GM12875 (cell line): Measurements from ENCODE around the gene CES2.
"Not testable (repeated sequence)": the region's sequence is repeated elsewhere in the genome, so short reads cannot be mapped to it uniquely, and the experiment has no call there.

Experiments
- H3K4me3 ChIP-seq: one replicate; pipeline ENCODE4 v1.5.1; 2011; ENCODE audit warnings: low read depth, low read length, control low read depth
- TF ChIP-seq, protein P1 (sequence below): IDR thresholded peaks from 2 replicates; pipeline ENCODE4 v1.5.1; 2011; ENCODE audit warnings: low read depth, mild to moderate bottlenecking, control low read depth, inconsistent platforms, low read length, moderate library complexity, borderline replicate concordance; ENCODE audit not compliant: insufficient read depth

Gene CES2

DNA sequence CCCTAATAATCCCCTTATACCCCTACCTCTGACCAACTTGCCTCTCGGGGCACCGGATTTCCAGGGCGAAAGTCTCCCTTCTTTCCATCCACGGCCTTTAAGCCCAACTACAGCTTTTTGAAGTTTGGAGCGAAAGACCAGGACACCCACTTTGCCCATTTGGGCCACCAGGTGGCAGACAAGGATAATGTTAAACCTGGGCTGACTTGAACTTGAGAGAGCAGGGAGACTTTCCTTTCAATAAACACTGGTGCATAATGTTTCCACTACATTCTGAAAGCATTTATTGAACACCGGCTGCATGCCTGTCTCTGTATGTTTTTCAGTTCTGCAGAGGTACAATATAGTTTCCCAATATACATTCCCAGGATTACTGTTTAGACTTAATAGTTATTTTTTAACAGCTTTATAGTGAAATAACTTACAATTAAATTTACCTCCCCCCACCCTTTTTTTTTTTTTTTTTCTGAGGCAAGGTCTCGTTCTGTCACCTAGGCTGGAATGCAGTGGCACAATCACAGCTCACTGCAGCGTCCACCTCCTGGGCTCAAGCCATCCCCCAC, 18.9 kb downstream of the CES2 start:
- TF ChIP-seq, protein P1, sequence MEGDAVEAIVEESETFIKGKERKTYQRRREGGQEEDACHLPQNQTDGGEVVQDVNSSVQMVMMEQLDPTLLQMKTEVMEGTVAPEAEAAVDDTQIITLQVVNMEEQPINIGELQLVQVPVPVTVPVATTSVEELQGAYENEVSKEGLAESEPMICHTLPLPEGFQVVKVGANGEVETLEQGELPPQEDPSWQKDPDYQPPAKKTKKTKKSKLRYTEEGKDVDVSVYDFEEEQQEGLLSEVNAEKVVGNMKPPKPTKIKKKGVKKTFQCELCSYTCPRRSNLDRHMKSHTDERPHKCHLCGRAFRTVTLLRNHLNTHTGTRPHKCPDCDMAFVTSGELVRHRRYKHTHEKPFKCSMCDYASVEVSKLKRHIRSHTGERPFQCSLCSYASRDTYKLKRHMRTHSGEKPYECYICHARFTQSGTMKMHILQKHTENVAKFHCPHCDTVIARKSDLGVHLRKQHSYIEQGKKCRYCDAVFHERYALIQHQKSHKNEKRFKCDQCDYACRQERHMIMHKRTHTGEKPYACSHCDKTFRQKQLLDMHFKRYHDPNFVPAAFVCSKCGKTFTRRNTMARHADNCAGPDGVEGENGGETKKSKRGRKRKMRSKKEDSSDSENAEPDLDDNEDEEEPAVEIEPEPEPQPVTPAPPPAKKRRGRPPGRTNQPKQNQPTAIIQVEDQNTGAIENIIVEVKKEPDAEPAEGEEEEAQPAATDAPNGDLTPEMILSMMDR, result peak; percentile 73
- no peak overlapping the region for H3K4me3 ChIP-seq

DNA sequence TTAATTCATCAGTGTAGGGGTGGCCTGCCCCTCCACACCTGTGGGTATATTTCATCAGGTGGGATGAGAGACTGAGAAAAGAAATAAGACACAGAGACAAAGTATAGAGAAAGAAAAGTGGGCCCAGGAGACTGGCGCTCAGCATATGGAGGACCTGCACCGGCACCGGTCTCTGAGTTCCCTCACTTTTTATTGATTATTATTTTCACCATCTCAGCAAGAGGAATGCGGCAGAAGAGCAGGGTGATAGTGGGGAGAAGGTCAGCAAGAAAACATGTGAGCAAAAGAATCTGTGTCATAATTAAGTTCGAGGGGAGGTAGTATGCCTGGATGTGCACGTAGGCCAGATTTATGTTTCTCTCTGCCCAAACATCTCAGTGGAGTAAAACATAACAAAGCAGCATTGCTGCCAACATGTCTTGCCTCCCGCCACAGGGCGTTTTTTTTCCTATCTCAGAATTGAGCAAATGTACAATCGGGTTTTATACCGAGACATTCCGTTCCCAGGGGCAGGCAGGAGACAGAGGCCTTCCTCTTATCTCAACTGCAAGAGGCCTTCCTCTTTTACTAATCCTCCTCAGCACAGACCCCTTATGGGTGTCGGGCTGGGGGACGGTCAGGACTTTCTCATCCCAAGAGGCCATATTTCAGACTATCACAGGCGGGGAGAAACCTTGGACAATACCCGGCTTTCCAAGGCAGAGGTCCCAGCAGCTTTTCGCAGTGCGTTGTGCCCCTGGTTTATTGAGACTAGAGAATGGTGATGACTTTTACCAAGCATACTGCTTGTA, 20.2 kb downstream of the CES2 start:
- not testable (repeated sequence) for H3K4me3 ChIP-seq

DNA sequence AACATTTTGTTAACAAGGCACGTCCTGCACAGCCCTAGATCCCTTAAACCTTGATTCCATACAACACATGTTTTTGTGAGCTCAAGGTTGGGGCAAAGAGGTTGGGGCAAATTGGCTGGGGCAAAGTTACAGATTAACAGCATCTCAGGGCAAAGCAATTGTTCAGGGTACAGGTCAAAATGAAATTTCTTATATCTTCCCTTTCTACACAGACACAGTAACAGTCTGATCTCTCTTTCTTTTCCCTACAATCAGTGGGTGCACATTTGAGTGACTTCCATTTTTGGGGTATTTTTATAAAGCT, 20.8 kb downstream of the CES2 start:
- not testable (repeated sequence) for H3K4me3 ChIP-seq

DNA sequence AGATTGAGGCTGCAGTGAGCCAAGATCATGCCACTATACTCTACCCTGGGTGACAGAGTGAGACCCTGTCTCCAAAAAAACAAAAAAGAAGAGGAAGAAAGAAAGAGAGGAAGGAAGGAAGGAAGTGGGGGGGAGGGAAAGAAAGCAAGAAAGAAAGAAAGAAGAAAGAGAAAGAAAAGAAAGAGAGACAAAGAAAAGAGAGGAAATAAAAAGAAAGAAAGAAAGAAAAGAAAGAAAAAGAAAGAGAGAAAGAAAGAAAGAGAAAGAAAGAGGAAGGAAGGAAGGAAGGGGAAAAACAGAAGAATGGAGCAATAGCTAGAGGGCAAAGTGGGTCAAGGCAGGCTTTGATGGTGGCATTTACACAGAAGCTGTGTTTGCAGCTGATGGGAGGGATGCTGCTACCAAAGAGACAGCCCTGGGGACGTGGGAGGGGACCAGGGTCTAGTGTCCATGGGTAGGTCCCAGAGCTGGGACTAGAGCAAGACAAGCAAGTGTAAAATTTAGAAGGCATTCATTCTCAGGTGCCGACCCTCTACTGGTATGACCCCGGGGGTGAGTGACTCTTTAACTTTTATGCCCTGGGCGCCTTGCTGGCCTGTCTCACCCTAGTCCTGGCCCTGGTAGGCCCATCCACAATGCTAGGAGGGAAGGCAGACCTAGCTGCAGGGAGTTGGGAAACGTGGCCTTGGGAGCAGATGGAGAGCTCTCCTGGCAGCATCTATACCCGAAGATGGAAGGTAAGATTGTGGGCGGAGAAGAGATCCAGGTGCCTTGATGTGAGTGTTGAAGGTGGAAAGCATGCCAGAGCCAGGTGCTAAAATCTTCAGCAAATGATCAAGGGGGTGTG, 23.8 kb downstream of the CES2 start:
- H3K4me3 ChIP-seq, result no peak overlapping the region
- TF ChIP-seq, protein P1, result no peak

DNA sequence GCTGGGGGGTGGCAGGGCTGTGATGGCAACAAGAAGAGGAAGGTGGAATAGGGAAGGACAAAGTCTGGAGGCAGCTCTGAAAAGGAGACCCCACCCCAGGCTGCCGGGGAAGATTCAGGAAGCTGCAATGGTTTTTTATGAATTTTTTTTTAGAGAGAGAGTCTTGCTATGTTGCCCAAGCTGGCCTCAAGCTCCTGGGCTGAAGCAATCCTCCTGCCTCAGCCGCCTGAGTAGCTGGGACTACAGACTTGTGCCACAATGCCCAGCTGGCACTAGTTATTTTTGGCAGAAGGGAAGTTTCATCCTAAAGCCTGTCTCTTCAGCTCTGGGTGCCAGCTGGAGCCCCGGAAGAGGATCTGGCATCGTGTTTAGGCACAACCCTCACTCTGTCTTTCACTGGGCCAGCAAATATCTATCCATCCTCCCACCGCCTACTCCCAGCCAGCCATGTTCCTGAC, 24.4 kb downstream of the CES2 start:
- TF ChIP-seq, protein P1, result no peak
- no peak overlapping the region for H3K4me3 ChIP-seq

DNA sequence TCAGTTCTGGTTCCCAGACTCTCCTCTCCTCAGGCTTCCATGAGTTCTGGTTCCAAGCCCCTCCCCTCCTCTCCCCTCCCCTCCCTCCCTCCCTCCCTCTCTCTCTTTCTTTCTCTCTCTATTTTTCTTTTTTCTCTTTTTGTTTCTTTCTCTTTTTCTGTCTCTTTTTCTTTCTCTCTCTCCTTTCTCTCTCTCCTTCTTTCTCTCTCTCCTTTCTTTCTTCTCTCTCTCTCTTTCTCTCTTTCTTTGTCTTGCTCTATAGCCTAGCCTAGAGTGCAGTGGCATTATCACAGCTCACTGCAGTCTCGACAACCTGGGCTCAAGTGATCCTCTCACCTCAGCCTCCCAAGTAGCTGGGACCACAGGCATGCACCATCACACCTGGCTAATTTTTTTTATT, 25.0 kb downstream of the CES2 start:
- no peak overlapping the region for H3K4me3 ChIP-seq
- TF ChIP-seq, protein P1, result no peak

DNA sequence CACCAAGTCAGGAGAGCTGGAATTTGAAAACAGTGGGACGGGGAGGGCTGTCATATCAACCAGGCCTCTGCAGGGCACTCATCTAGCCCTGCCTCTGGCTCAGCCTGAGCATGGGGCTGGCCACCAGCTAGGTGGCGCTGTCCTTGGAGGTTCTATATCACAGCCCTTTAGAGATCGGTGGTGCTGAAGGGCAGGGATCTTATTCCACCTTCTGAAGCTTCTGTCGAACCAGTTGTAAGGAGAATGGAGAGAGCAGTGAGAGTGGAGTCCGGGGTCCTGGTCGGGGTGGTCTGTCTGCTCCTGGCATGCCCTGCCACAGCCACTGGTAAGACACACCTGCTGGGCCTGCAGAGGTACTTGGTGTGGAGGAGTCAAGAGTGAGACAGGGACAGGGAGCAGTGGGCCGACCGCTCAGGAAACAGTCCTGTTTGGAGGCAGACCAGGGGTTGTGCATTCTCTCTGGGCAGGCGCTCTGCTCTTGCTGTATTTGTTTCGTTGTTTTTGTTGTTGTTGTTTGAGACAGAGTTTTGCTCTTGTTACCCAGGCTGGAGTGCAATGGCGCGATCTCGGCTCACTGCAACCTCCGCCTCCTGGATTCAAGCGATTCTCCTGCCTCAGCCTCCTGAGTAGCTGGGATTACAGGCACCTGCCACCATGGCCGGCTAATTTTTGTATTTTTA, 25.9 kb downstream of the CES2 start, which contains the start of gene CES3:
Gene CES3 (plus strand): TSS at position 202 of the 680 bp plus-strand sequence. CDS start 42 bp downstream, at position 244.
- H3K4me3 ChIP-seq, result no peak within 1 kb of the TSS
- TF ChIP-seq, protein P1, result peak; percentile 88
